Naive thymus-derived CD4-positive, alpha-beta T cell (primary cell): ENCODE data around the gene DEPDC1B. TPM values are rescaled to one million over a fixed set of nuclear protein-coding genes. Genes with fewer than 3 reads are reported as not detected.
A peak's percentile ranks its signal among the peaks of the same experiment; 100 is the strongest.

Source experiments
- ATAC-seq: fragments of 150-1000 bp; cut with Tn5 transposase; 2 replicates; pipeline ENCODE4 v1.10.0; 2021; ENCODE audit warnings: mild to moderate bottlenecking, moderate library complexity
- CTCF ChIA-PET: fragments of 350-600 bp; sonication (Branson Sonifier 250); formaldehyde crosslinking; loops from one replicate; lab custom pipeline; 2021; ENCODE audit warnings: antibody characterized with exemption; lab: Charles Lee
- POLR2A ChIA-PET: fragments of 350-600 bp; sonication (Branson Sonifier 250); formaldehyde crosslinking; loops from one replicate; lab custom pipeline; 2021; ENCODE audit warnings: antibody characterized with exemption, inconsistent platforms; lab: Charles Lee
- DNase-seq, 9 donors: peaks; one replicate each; pipeline versions ENCODE4 v3.0.0 to v3.0.0-alpha.2; 2020 to 2022; ENCODE audit warnings: mixed read lengths in 1 of 9
- H3K27ac ChIP-seq: one replicate; pipeline ENCODE4 v1.7.0; 2013; ENCODE audit warnings: mild to moderate bottlenecking, low read depth, low read length, moderate library complexity
- H3K27me3 ChIP-seq, 2 donors: one replicate each; pipeline ENCODE4 v1.7.0; 2013; ENCODE audit warnings: low read length in 2 of 2, mild to moderate bottlenecking in 2 of 2, moderate library complexity in 2 of 2; ENCODE audit not compliant: control insufficient read depth in 2 of 2, insufficient read depth in 2 of 2
- H3K36me3 ChIP-seq, 3 experiments: 1 replicate in 2 of 3; 2 replicates in 1 of 3; pipeline ENCODE4 v1.7.0; 2013; ENCODE audit warnings: low read length in 3 of 3, mild to moderate bottlenecking in 3 of 3, moderate library complexity in 1 of 3; ENCODE audit not compliant: insufficient read depth in 3 of 3, control insufficient read depth in 2 of 3
- H3K4me1 ChIP-seq, 2 donors: one replicate each; pipeline ENCODE4 v1.7.0; 2013; ENCODE audit warnings: low read length in 2 of 2, mild to moderate bottlenecking in 2 of 2, moderate library complexity in 1 of 2; ENCODE audit not compliant: control insufficient read depth in 2 of 2, insufficient read depth in 2 of 2
- H3K4me3 ChIP-seq: 2 replicates; pipeline ENCODE4 v1.7.0; 2013; ENCODE audit warnings: mild to moderate bottlenecking, low read length
- H3K9me3 ChIP-seq, 3 experiments: 1 replicate in 2 of 3; 2 replicates in 1 of 3; pipeline ENCODE4 v1.7.0; 2013; ENCODE audit warnings: low read length in 3 of 3; ENCODE audit not compliant: control insufficient read depth in 2 of 3
- H3K27ac Mint-ChIP-seq, 9 donors: one replicate each; pipeline ENCODE4 v1.8.0; 2020 to 2022; ENCODE audit warnings: mixed read lengths in 9 of 9, mild to moderate bottlenecking in 8 of 9, moderate library complexity in 5 of 9, inconsistent platforms in 2 of 9
- H3K27me3 Mint-ChIP-seq, 5 donors: one replicate each; pipeline ENCODE4 v1.8.0; 2021 to 2022; ENCODE audit warnings: mixed read lengths in 5 of 5, mild to moderate bottlenecking in 1 of 5
- H3K36me3 Mint-ChIP-seq, 5 donors: one replicate each; pipeline ENCODE4 v1.8.0; 2020 to 2022; ENCODE audit warnings: mixed read lengths in 5 of 5, mild to moderate bottlenecking in 3 of 5, inconsistent platforms in 1 of 5
- H3K4me1 Mint-ChIP-seq, 7 donors: one replicate each; pipeline ENCODE4 v1.8.0; 2020 to 2022; ENCODE audit warnings: mixed read lengths in 7 of 7, mild to moderate bottlenecking in 3 of 7, inconsistent platforms in 1 of 7
- H3K4me3 Mint-ChIP-seq, 10 donors: one replicate each; pipeline ENCODE4 v1.8.0; 2020 to 2022; ENCODE audit warnings: mild to moderate bottlenecking in 10 of 10, mixed read lengths in 10 of 10, moderate library complexity in 6 of 10, inconsistent platforms in 2 of 10
- H3K9me3 Mint-ChIP-seq, 11 donors: one replicate each; pipeline ENCODE4 v1.8.0; 2020 to 2022; ENCODE audit warnings: mixed read lengths in 11 of 11, mild to moderate bottlenecking in 4 of 11, inconsistent platforms in 1 of 11, moderate library complexity in 1 of 11
- intact Hi-C, 2 donors: fragments of 100-400 bp; cut with micrococcal nuclease; formaldehyde crosslinking; loops; one replicate each; pipeline ENCODE4 v1.15.1; 2023
- polyA plus RNA-seq, 2 donors: library from polyadenylated mRNA; unstranded; fragments of 300-500 nt; fragmentation: Illumina TruSeq; gene quantifications; one replicate each; pipeline ENCODE4 v1.2.3, GENCODE V29; 2021
- total RNA-seq, 6 experiments: library from RNA in 5 of 6; stranded (reverse) in 5 of 6; gene quantifications; 1 replicate in 5 of 6; 2 replicates in 1 of 6; pipeline ENCODE4 v1.2.3 and lab custom pipeline; 2021 to 2026

Gene DEPDC1B
- total and polyA plus RNA-seq, 7 experiments from 2014 or later = 0.24 to 24.0 (median 0.31) TPM; not detected in 3

DNA sequence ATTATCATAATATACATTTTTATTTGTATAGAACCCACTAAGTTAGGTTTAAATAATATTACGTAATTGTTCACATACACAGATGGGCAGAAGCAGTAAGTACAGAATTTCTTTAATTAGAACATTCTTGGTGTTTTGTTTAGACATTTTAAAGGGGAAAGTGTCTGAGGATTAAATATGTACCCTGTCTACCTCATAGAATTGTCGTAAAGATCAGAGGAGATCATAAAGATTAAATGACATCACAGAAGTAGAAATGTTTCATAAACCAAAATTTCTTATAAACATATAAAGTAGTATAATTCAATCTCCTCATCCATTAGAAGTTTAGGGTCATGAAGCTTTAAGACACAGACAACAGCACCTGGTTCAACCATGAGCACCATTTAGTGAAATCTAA is 20.1 kb downstream of the DEPDC1B start:
- H3K4me1 Mint-ChIP-seq = peaks cover 0 to 26% (median 0%) of the 10 kb centered on the region in 7 donors
- intact Hi-C loops = loop anchor here in 1 of 2 donors (5.0 kb wide), 3 partner anchors 147 to 977 kb away; no protein-coding TSS in a partner anchor

DNA sequence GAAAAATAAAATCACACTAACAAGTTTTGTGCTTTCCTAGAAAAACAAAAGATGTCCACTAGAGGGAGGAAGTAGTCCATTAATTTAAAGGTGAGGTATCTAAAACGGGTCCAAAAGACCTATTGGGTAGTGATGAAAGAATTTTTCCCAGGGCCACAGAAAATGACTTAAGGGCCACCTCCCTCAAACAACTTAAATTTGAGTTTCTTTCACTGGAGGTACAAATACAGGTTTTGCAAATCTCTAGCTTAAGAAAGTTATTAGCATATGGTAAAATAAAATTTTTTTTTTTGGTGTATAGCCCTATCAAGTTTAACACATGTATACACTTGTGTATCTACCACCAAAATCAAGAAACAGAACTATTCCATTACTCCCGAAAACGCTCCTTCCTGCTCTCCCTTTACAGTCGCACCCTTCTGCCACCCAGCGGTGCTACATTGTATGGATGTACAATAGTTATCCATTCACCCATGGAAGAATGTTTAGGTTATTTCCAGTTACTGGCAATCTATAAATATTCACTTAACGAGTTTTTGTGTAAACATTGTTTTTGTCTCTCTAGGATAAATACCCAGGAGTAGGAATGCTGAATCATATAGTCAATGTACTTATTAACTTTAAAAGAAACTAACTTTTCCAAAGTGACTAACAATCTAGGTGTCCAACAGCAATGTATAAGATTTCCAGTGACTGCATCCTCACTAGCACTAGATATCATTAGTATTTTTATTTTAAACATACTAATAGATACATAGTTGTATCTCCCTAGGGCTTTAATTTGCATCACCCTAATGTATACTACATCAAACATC is 21.9 kb downstream of the DEPDC1B start:
- Histone ChIP-seq H3K27ac (no peak overlapping the region), H3K4me3 (no peak overlapping the region), H3K4me1 (no peaks in the 10 kb centered on the region), H3K36me3 (no peaks in the 10 kb centered on the region), H3K27me3 (no peaks in the 10 kb centered on the region), H3K9me3 (no peaks in the 10 kb centered on the region)
- DNase-seq = peak in 2 of 9 donors; percentile 11 to 13
- H3K4me1 Mint-ChIP-seq = peaks cover 0 to 20% (median 0%) of the 10 kb centered on the region in 7 donors
- H3K27ac Mint-ChIP-seq = no peak overlapping the region
- H3K27me3 Mint-ChIP-seq = no peaks in the 10 kb centered on the region
- H3K9me3 Mint-ChIP-seq = peaks cover 0 to 5% (median 0%) of the 10 kb centered on the region in 11 donors
- intact Hi-C loops = loop anchor here (1.0 to 5.0 kb wide), 8 partner anchors 23 to 980 kb away; partner anchors contain the start of genes DEPDC1B (in 1 of the 2), ERCC8 (in 1 of the 2) and NDUFAF2 (in 1 of the 2)
- peaks cover 0 to 15% (median 0%) of the 10 kb centered on the region in 5 donors for H3K36me3 Mint-ChIP-seq
- ChIA-PET POLR2A (interaction anchor here (0.7 kb wide), 1 partner anchor 8 kb away, joined by 3 read pairs; no protein-coding TSS in a partner anchor), CTCF (interaction anchor here (0.6 to 1.3 kb wide), 5 partner anchors 9 to 1553 kb away, joined by 3 to 5 read pairs (median 3); no protein-coding TSS in a partner anchor)
- peak; percentile 63 for ATAC-seq
- H3K4me3 Mint-ChIP-seq = no peak overlapping the region

More for the DNA sequence above, 20.1 kb downstream of the DEPDC1B start:
- Histone ChIP-seq H3K27ac (no peak overlapping the region), H3K9me3 (no peaks in the 10 kb centered on the region), H3K27me3 (no peaks in the 10 kb centered on the region), H3K4me1 (peaks cover 0 to 5% of the 10 kb centered on the region in 2 donors), H3K36me3 (no peaks in the 10 kb centered on the region), H3K4me3 (no peak overlapping the region)
- ChIA-PET CTCF (no interaction called here), POLR2A (no interaction called here)
- no peak overlapping the region for H3K27ac Mint-ChIP-seq
- no peak for ATAC-seq
- no peak overlapping the region for H3K4me3 Mint-ChIP-seq
- no peak for DNase-seq
- H3K9me3 Mint-ChIP-seq = peaks cover 0 to 5% (median 0%) of the 10 kb centered on the region in 11 donors
- peaks cover 0 to 26% (median 0%) of the 10 kb centered on the region in 5 donors for H3K36me3 Mint-ChIP-seq
- H3K27me3 Mint-ChIP-seq = no peaks in the 10 kb centered on the region

DNA sequence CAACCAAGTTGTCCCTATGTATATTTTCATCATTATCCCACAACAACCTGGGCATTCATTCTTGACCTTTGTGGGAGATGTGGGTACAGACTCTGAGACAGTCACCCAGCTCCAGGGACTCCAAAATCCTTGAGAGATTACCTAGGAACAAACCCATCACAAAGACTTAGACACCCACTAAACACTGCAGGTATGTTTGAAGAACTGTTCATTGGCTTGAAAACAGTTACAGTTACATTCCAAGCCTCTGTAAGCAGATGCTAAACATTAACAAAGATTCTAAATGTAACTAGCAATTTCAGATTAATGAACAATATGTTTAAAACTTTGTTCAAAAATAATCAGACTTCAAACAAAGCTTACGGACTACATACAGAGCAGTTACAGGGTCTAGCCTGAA is 24.7 kb downstream of the DEPDC1B start:
- ChIA-PET CTCF (no interaction called here), POLR2A (interaction anchor here (0.7 kb wide), 1 partner anchor 44 kb away, joined by 3 read pairs; no protein-coding TSS in a partner anchor)
- H3K9me3 ChIP-seq = no peaks in the 10 kb centered on the region
- H3K9me3 Mint-ChIP-seq = no peaks in the 10 kb centered on the region
- no peaks in the 10 kb centered on the region for H3K27me3 ChIP-seq
- no peak overlapping the region for H3K27ac ChIP-seq
- ATAC-seq = no peak
- peaks cover 0 to 16% (median 0%) of the 10 kb centered on the region in 7 donors for H3K4me1 Mint-ChIP-seq
- H3K27ac Mint-ChIP-seq = no peak overlapping the region
- H3K27me3 Mint-ChIP-seq = no peaks in the 10 kb centered on the region
- H3K36me3 Mint-ChIP-seq = no peaks in the 10 kb centered on the region
- H3K4me3 ChIP-seq = no peak overlapping the region
- no peaks in the 10 kb centered on the region for H3K36me3 ChIP-seq
- H3K4me1 ChIP-seq = no peaks in the 10 kb centered on the region
- intact Hi-C loops = loop anchor here in 1 of 2 donors (5.0 kb wide), 3 partner anchors 152 to 982 kb away; no protein-coding TSS in a partner anchor
- no peak for DNase-seq
- no peak overlapping the region for H3K4me3 Mint-ChIP-seq

- H3K27me3 ChIP-seq = no peaks in the 10 kb centered on the region
- ATAC-seq (no peak), DNase-seq (no peak)
- H3K4me1 ChIP-seq = no peaks in the 10 kb centered on the region
- H3K27ac ChIP-seq = no peak overlapping the region
- Mint-ChIP-seq H3K9me3 (no peaks in the 10 kb centered on the region), H3K27me3 (no peaks in the 10 kb centered on the region), H3K27ac (no peak overlapping the region), H3K36me3 (no peaks in the 10 kb centered on the region), H3K4me3 (no peak overlapping the region), H3K4me1 (peaks cover 0 to 16% (median 0%) of the 10 kb centered on the region in 7 donors)
- H3K9me3 ChIP-seq = no peaks in the 10 kb centered on the region
- POLR2A ChIA-PET = interaction anchor here (0.7 kb wide), 1 partner anchor 43 kb away, joined by 3 read pairs; no protein-coding TSS in a partner anchor
- intact Hi-C loops = loop anchor here in 1 of 2 donors (5.0 kb wide), 3 partner anchors 153 to 983 kb away; no protein-coding TSS in a partner anchor
- H3K36me3 ChIP-seq = no peaks in the 10 kb centered on the region
- H3K4me3 ChIP-seq = no peak overlapping the region
- CTCF ChIA-PET = no interaction called here
Measured at GRCh38 chr5:60674251-60675069, 25.5 kb downstream of the DEPDC1B start.

- peaks cover 0 to 16% (median 0%) of the 10 kb centered on the region in 7 donors for H3K4me1 Mint-ChIP-seq
- H3K36me3 ChIP-seq = no peaks in the 10 kb centered on the region
- no peak for ATAC-seq
- H3K4me3 ChIP-seq = no peak overlapping the region
- no peaks in the 10 kb centered on the region for H3K27me3 ChIP-seq
- H3K4me3 Mint-ChIP-seq = no peak overlapping the region
- H3K27ac ChIP-seq = no peak overlapping the region
- POLR2A ChIA-PET = no interaction called here
- intact Hi-C loops = no loop called here
- no peaks in the 10 kb centered on the region for H3K9me3 ChIP-seq
- no peaks in the 10 kb centered on the region for H3K27me3 Mint-ChIP-seq
- no peaks in the 10 kb centered on the region for H3K4me1 ChIP-seq
- DNase-seq = no peak
- no peaks in the 10 kb centered on the region for H3K9me3 Mint-ChIP-seq
- no peak overlapping the region for H3K27ac Mint-ChIP-seq
- CTCF ChIA-PET = no interaction called here
- H3K36me3 Mint-ChIP-seq = no peaks in the 10 kb centered on the region
Measured at GRCh38 chr5:60673334-60673733, 26.6 kb downstream of the DEPDC1B start.

- intact Hi-C loops = no loop called here
- Mint-ChIP-seq H3K4me3 (no peak overlapping the region), H3K27me3 (no peaks in the 10 kb centered on the region), H3K9me3 (no peaks in the 10 kb centered on the region), H3K4me1 (peaks cover 0 to 13% (median 0%) of the 10 kb centered on the region in 7 donors), H3K27ac (no peak overlapping the region), H3K36me3 (no peaks in the 10 kb centered on the region)
- Histone ChIP-seq H3K27ac (no peak overlapping the region), H3K4me1 (no peaks in the 10 kb centered on the region), H3K9me3 (no peaks in the 10 kb centered on the region), H3K27me3 (no peaks in the 10 kb centered on the region), H3K4me3 (no peak overlapping the region), H3K36me3 (no peaks in the 10 kb centered on the region)
- POLR2A ChIA-PET = no interaction called here
- CTCF ChIA-PET = no interaction called here
- no peak for ATAC-seq
- DNase-seq = no peak
Measured at GRCh38 chr5:60672693-60673264, 27.2 kb downstream of the DEPDC1B start.
